Immature natural killer cell (primary cell): ENCODE measurements around the gene C2. TPM values are rescaled to one million over a fixed set of nuclear protein-coding genes. Genes with fewer than 3 reads are reported as not detected.
"Not testable (repeated sequence)": the region's sequence is repeated elsewhere in the genome, so short reads cannot be mapped to it uniquely, and the experiment has no call there.

Experiments used
- DNase-seq, 3 donors: peaks; one replicate each; pipeline ENCODE4 v3.0.0; 2022; ENCODE audit warnings: mixed read lengths in 1 of 3
- H3K27ac Mint-ChIP-seq, 6 donors: one replicate each; pipeline ENCODE4 v1.8.0; 2020; ENCODE audit warnings: mixed read lengths in 6 of 6, mild to moderate bottlenecking in 5 of 6, inconsistent platforms in 4 of 6, moderate library complexity in 3 of 6
- H3K27me3 Mint-ChIP-seq, 3 donors: one replicate each; pipeline ENCODE4 v1.8.0; 2020 to 2021; ENCODE audit warnings: low read depth in 3 of 3, mild to moderate bottlenecking in 3 of 3, mixed read lengths in 3 of 3, moderate library complexity in 3 of 3, inconsistent platforms in 1 of 3
- H3K36me3 Mint-ChIP-seq, 3 donors: one replicate each; pipeline ENCODE4 v1.8.0; 2020; ENCODE audit warnings: mixed read lengths in 3 of 3, inconsistent platforms in 2 of 3, mild to moderate bottlenecking in 2 of 3
- H3K4me1 Mint-ChIP-seq, 2 donors: one replicate each; pipeline ENCODE4 v1.8.0; 2020; ENCODE audit warnings: inconsistent platforms in 2 of 2, mild to moderate bottlenecking in 2 of 2, mixed read lengths in 2 of 2, moderate library complexity in 1 of 2
- H3K4me3 Mint-ChIP-seq, 5 donors: one replicate each; pipeline ENCODE4 v1.8.0; 2020; ENCODE audit warnings: mild to moderate bottlenecking in 5 of 5, mixed read lengths in 5 of 5, inconsistent platforms in 3 of 5, moderate library complexity in 3 of 5
- H3K9me3 Mint-ChIP-seq, 6 donors: one replicate each; pipeline ENCODE4 v1.8.0; 2020; ENCODE audit warnings: mild to moderate bottlenecking in 6 of 6, mixed read lengths in 6 of 6, inconsistent platforms in 4 of 6, moderate library complexity in 3 of 6
- polyA plus RNA-seq, 3 donors: library from polyadenylated mRNA; unstranded; fragments of 300-500 nt; fragmentation: Illumina TruSeq; gene quantifications; one replicate each; pipeline ENCODE4 v1.2.3, GENCODE V29; 2021

Gene C2
- polyA plus RNA-seq, 3 donors from 2014 or later: 0.74 TPM; not detected in 2

- Mint-ChIP-seq H3K9me3 (no peaks in the 10 kb centered on the region), H3K36me3 (peaks cover 0 to 17% (median 1%) of the 10 kb centered on the region in 3 donors), H3K4me1 (peaks cover 38 to 45% of the 10 kb centered on the region in 2 donors), H3K27ac (peak within 1 kb of the TSS; percentile 99 to 100 (median 100)), H3K4me3 (peak within 1 kb of the TSS; percentile 90 to 99 (median 96)), H3K27me3 (peaks cover 12 to 20% (median 17%) of the 10 kb centered on the region in 3 donors)
- peak; percentile 100 for DNase-seq
Measured at GRCh38 chr6:31971993-31972708, 44.6 kb downstream of the C2 start, which contains the start of gene DXO. Gene DXO (minus strand): TSS chr6:31972138. CDS start chr6:31971675, 463 bp downstream.

GRCh38 chr6:31972709-31973350 lies 45.3 kb downstream of the C2 start:
- peak overlapping the region; percentile 99 to 100 (median 100) for H3K27ac Mint-ChIP-seq
- DNase-seq: peak; percentile 17 to 32 (median 20)
- H3K27me3 Mint-ChIP-seq: peaks cover 12 to 20% (median 17%) of the 10 kb centered on the region in 3 donors
- H3K4me3 Mint-ChIP-seq: peak overlapping the region; percentile 90 to 99 (median 96)
- H3K36me3 Mint-ChIP-seq: peaks cover 0 to 10% (median 0%) of the 10 kb centered on the region in 3 donors
- H3K9me3 Mint-ChIP-seq: no peaks in the 10 kb centered on the region
- H3K4me1 Mint-ChIP-seq: peaks cover 38 to 45% of the 10 kb centered on the region in 2 donors

- peaks cover 0 to 12% (median 6%) of the 10 kb centered on the region in 3 donors for H3K36me3 Mint-ChIP-seq
- not testable (repeated sequence) for H3K27ac Mint-ChIP-seq, DNase-seq, H3K9me3 Mint-ChIP-seq, H3K4me3 Mint-ChIP-seq
- peaks cover 9 to 16% (median 14%) of the 10 kb centered on the region in 3 donors for H3K27me3 Mint-ChIP-seq
- H3K4me1 Mint-ChIP-seq: peaks cover 27 to 30% of the 10 kb centered on the region in 2 donors
Measured at GRCh38 chr6:31976065-31976464, 48.5 kb downstream of the C2 start.

GRCh38 chr6:31977816-31978431 lies 50.4 kb downstream of the C2 start:
- Mint-ChIP-seq H3K4me3 (no peak overlapping the region), H3K27ac (no peak overlapping the region)

GRCh38 chr6:31978831-31979230 lies 51.3 kb downstream of the C2 start:
- H3K27ac Mint-ChIP-seq: no peak overlapping the region
- H3K4me1 Mint-ChIP-seq: peaks cover 2% of the 10 kb centered on the region in 2 donors
- H3K9me3 Mint-ChIP-seq: no peaks in the 10 kb centered on the region
- no peak overlapping the region for H3K4me3 Mint-ChIP-seq
- no peak for DNase-seq
- peaks cover 0 to 2% (median 0%) of the 10 kb centered on the region in 3 donors for H3K27me3 Mint-ChIP-seq
- peaks cover 0 to 12% (median 6%) of the 10 kb centered on the region in 3 donors for H3K36me3 Mint-ChIP-seq

More at GRCh38 chr6:31977816-31978431, 50.4 kb downstream of the C2 start:
- no peaks in the 10 kb centered on the region for H3K9me3 Mint-ChIP-seq
- no peak for DNase-seq
- H3K36me3 Mint-ChIP-seq: peaks cover 0 to 12% (median 6%) of the 10 kb centered on the region in 3 donors
- H3K4me1 Mint-ChIP-seq: peaks cover 10 to 11% of the 10 kb centered on the region in 2 donors
- H3K27me3 Mint-ChIP-seq: peaks cover 0 to 5% (median 0%) of the 10 kb centered on the region in 3 donors

- H3K9me3 Mint-ChIP-seq: no peaks in the 10 kb centered on the region
- H3K27ac Mint-ChIP-seq: peak overlapping the region in 1 of 6 donors; percentile 14
- no peak overlapping the region for H3K4me3 Mint-ChIP-seq
- no peaks in the 10 kb centered on the region for H3K4me1 Mint-ChIP-seq
- H3K36me3 Mint-ChIP-seq: peaks cover 0 to 12% (median 6%) of the 10 kb centered on the region in 3 donors
- peaks cover 0 to 2% (median 0%) of the 10 kb centered on the region in 3 donors for H3K27me3 Mint-ChIP-seq
- no peak for DNase-seq
Measured at GRCh38 chr6:31979238-31979898, 51.9 kb downstream of the C2 start.

- H3K27ac Mint-ChIP-seq: peak overlapping the region in 1 of 6 donors; percentile 45
- DNase-seq, H3K4me3 Mint-ChIP-seq, H3K9me3 Mint-ChIP-seq, H3K4me1 Mint-ChIP-seq, H3K27me3 Mint-ChIP-seq: not testable (repeated sequence)
- peaks cover 0 to 12% (median 6%) of the 10 kb centered on the region in 3 donors for H3K36me3 Mint-ChIP-seq
Measured at GRCh38 chr6:31980195-31980876, 52.8 kb downstream of the C2 start.

GRCh38 chr6:31980998-31981397 lies 53.5 kb downstream of the C2 start:
- DNase-seq, H3K9me3 Mint-ChIP-seq, H3K4me1 Mint-ChIP-seq, H3K4me3 Mint-ChIP-seq, H3K27me3 Mint-ChIP-seq, H3K27ac Mint-ChIP-seq: not testable (repeated sequence)
- H3K36me3 Mint-ChIP-seq: peaks cover 0 to 12% (median 6%) of the 10 kb centered on the region in 3 donors

- not testable (repeated sequence) for H3K4me1 Mint-ChIP-seq, H3K9me3 Mint-ChIP-seq, DNase-seq, H3K27me3 Mint-ChIP-seq, H3K4me3 Mint-ChIP-seq, H3K27ac Mint-ChIP-seq
- H3K36me3 Mint-ChIP-seq: peaks cover 0 to 11% (median 6%) of the 10 kb centered on the region in 3 donors
Measured at GRCh38 chr6:31981744-31982143, 54.2 kb downstream of the C2 start, which contains the start of gene C4A. Gene C4A (plus strand): TSS chr6:31982057. CDS start chr6:31982108, 51 bp downstream.

GRCh38 chr6:31989363-31989762 lies 61.8 kb downstream of the C2 start:
- not testable (repeated sequence) for H3K4me3 Mint-ChIP-seq, H3K9me3 Mint-ChIP-seq, H3K27me3 Mint-ChIP-seq, H3K4me1 Mint-ChIP-seq, H3K27ac Mint-ChIP-seq, H3K36me3 Mint-ChIP-seq, DNase-seq

- not testable (repeated sequence) for H3K27me3 Mint-ChIP-seq, H3K9me3 Mint-ChIP-seq, H3K36me3 Mint-ChIP-seq, H3K27ac Mint-ChIP-seq, H3K4me3 Mint-ChIP-seq, DNase-seq, H3K4me1 Mint-ChIP-seq
Measured at GRCh38 chr6:31994421-31994820, 66.9 kb downstream of the C2 start.
